Neural cell (in vitro differentiated cells): Measurements from ENCODE around the gene SMCHD1. TPM values are rescaled to one million over a fixed set of nuclear protein-coding genes. Genes with fewer than 3 reads are reported as not detected.

Experiments
- H2AFZ ChIP-seq: fragments of 200-600, 300-800 bp; sonication (generic), shearing (Covaris generic); 2 replicates; pipeline ENCODE4 v1.6.0; 2014; ENCODE audit warnings: low read depth, mild to moderate bottlenecking, antibody characterized with exemption, low read length, moderate library complexity
- H3F3A ChIP-seq: fragments of 200-600 bp; shearing (Covaris generic); 2 replicates; pipeline ENCODE4 v1.6.1; 2016; ENCODE audit warnings: mild to moderate bottlenecking, moderate library complexity, mixed read lengths, antibody characterized with exemption, low read length; ENCODE audit not compliant: insufficient read depth, poor library complexity, severe bottlenecking
- H3K27ac ChIP-seq: fragments of 200-600, 300-800 bp; sonication (generic), shearing (Covaris generic); 2 replicates; pipeline ENCODE4 v1.5.1; 2014; ENCODE audit warnings: mild to moderate bottlenecking, low read length, moderate library complexity
- H3K27me3 ChIP-seq: fragments of 300-800, 200-600 bp; sonication (generic), shearing (Covaris generic); 2 replicates; pipeline ENCODE4 v1.6.0; 2014; ENCODE audit warnings: mild to moderate bottlenecking, low read depth, low read length, moderate library complexity; ENCODE audit not compliant: insufficient read depth
- H3K36me3 ChIP-seq: fragments of 300-800, 200-600 bp; sonication (generic), shearing (Covaris generic); 2 replicates; pipeline ENCODE4 v1.5.1; 2014; ENCODE audit warnings: mild to moderate bottlenecking, antibody characterized with exemption, low read length, moderate library complexity; ENCODE audit not compliant: insufficient read depth
- H3K4me2 ChIP-seq: fragments of 300-800, 200-600 bp; sonication (generic), shearing (Covaris generic); 2 replicates; pipeline ENCODE4 v1.6.0; 2014; ENCODE audit warnings: mild to moderate bottlenecking, low read length
- H3K4me3 ChIP-seq: fragments of 300-800, 200-600 bp; sonication (generic), shearing (Covaris generic); 2 replicates; pipeline ENCODE4 v1.5.1; 2014; ENCODE audit warnings: mild to moderate bottlenecking, low read length, moderate library complexity
- H3K79me2 ChIP-seq: fragments of 200-600 bp; shearing (Covaris generic); replicated peaks from 2 replicates; pipeline ENCODE4 v1.6.0; 2014; ENCODE audit warnings: mild to moderate bottlenecking, low read length, moderate library complexity; ENCODE audit not compliant: insufficient read depth
- H3K9ac ChIP-seq: fragments of 300-800, 200-600 bp; sonication (generic), shearing (Covaris generic); 2 replicates; pipeline ENCODE4 v1.6.1; 2016; ENCODE audit warnings: mild to moderate bottlenecking, low read length, mixed read lengths
- H3K9me2 ChIP-seq: fragments of 200-600 bp; shearing (Covaris generic); 2 replicates; pipeline ENCODE4 v1.6.1; 2016; ENCODE audit warnings: mild to moderate bottlenecking, low read length, mixed read lengths; ENCODE audit not compliant: insufficient read depth
- H3K9me3 ChIP-seq: fragments of 200-600, 300-800 bp; sonication (generic), shearing (Covaris generic); 2 replicates; pipeline ENCODE4 v1.6.1; 2016; ENCODE audit warnings: mild to moderate bottlenecking, mixed run types, low read length, moderate library complexity, mixed read lengths
- H4K20me1 ChIP-seq: fragments of 200-600 bp; shearing (Covaris generic); 2 replicates; pipeline ENCODE4 v1.6.1; 2016; ENCODE audit warnings: mild to moderate bottlenecking, mixed run types; ENCODE audit not compliant: insufficient read depth
- EP300 ChIP-seq: fragments of 450-650 bp; conservative IDR thresholded peaks from 2 replicates; pipeline ENCODE4 v1.6.1; 2014; ENCODE audit warnings: antibody characterized with exemption, mild to moderate bottlenecking, moderate library complexity; ENCODE audit not compliant: poor library complexity, severe bottlenecking
- EZH2 ChIP-seq: fragments of 200-600, 300-800 bp; shearing (Covaris generic), sonication (generic); IDR thresholded peaks from 2 replicates; pipeline ENCODE4 v1.6.1; 2014; ENCODE audit warnings: antibody characterized with exemption, low read length, borderline replicate concordance, mild to moderate bottlenecking; ENCODE audit not compliant: insufficient read depth, poor library complexity, severe bottlenecking
- MXI1 ChIP-seq: fragments of 450-650 bp; conservative IDR thresholded peaks from 2 replicates; pipeline ENCODE4 v1.6.1; 2014; ENCODE audit warnings: antibody characterized with exemption, mild to moderate bottlenecking; ENCODE audit not compliant: poor library complexity, severe bottlenecking
- POLR2AphosphoS5 ChIP-seq: IDR thresholded peaks from 2 replicates; pipeline ENCODE4 v1.6.1; 2012
- RAD21 ChIP-seq: fragments of 450-650 bp; conservative IDR thresholded peaks from 2 replicates; pipeline ENCODE4 v1.6.1; 2014; ENCODE audit warnings: antibody characterized with exemption, mild to moderate bottlenecking, moderate library complexity
- SMC3 ChIP-seq: fragments of 450-650 bp; conservative IDR thresholded peaks from 2 replicates; pipeline ENCODE4 v1.6.1; 2014; ENCODE audit warnings: antibody characterized with exemption, mild to moderate bottlenecking, moderate library complexity; ENCODE audit not compliant: poor library complexity
- TAF1 ChIP-seq: IDR thresholded peaks from 2 replicates; pipeline ENCODE4 v1.6.1; 2012; ENCODE audit warnings: low read depth
- polyA plus RNA-seq: library from polyadenylated mRNA; depleted of rRNA; stranded (reverse); fragments of >200 nt; gene quantifications from 2 replicates; pipeline ENCODE4 v1.2.3, GENCODE V29; 2014
- TF ChIP-seq, protein P1 (sequence below): fragments of 450-650 bp; IDR thresholded peaks from 2 replicates; pipeline ENCODE4 v1.5.1; 2014; ENCODE audit warnings: antibody characterized with exemption, mild to moderate bottlenecking, moderate library complexity; ENCODE audit not compliant: poor library complexity, severe bottlenecking
- TF ChIP-seq, protein P2 (sequence below): IDR thresholded peaks from 2 replicates; pipeline ENCODE4 v1.6.1; 2012; ENCODE audit warnings: borderline replicate concordance

SMCHD1 gene
- polyA plus RNA-seq, 1 donor from 2014 or later = 49.4 TPM

DNA sequence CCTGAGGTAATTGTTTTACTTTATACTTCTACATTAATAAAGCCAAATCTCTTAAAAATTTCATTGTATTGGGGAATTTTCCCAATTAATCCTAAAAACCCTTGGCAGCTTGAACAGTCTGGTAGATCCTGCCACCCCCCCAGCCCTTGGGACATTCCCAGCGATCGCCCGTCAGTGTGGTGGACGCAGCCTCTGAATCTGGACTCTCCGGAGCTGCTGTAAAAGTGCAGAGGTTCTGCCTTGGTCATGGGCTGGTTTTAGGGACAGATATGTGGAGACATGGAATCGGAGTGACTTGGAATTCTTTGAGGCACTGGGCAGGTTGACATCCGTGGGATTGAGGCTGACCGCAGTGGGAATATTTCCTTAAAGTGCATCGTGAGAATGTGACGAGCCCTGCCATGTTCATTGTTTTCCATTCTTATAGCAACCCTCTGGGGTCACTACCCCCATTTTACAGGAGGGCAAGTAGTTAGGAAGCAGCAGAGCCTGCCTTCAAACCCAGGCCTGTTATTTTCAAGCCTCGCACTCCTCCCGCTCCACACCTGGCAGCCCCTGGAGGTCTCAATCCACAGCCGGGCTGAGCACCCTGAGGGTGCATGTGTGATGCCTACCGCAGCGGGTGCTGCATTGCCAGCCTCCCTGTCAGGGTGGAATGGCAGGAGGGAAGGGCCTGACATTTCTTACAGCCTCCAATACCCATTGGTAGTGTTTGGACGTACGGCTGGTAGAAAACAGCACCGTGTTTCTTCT, 197.8 kb downstream of the SMCHD1 start:
- H3K4me2 ChIP-seq = no peak overlapping the region
- no peak overlapping the region for H3K9ac ChIP-seq
- H3F3A ChIP-seq = no peaks in the 10 kb centered on the region
- peaks cover 15% of the 10 kb centered on the region for H3K27me3 ChIP-seq
- no peak overlapping the region for H3K27ac ChIP-seq
- H4K20me1 ChIP-seq = no peaks in the 10 kb centered on the region
- H3K79me2 ChIP-seq = no peaks in the 10 kb centered on the region
- H2AFZ ChIP-seq = no peak overlapping the region
- TF ChIP-seq SMC3 (no peak), MXI1 (no peak), EZH2 (no peak), TAF1 (no peak), RAD21 (no peak), EP300 (no peak)
- TF ChIP-seq, protein P1, sequence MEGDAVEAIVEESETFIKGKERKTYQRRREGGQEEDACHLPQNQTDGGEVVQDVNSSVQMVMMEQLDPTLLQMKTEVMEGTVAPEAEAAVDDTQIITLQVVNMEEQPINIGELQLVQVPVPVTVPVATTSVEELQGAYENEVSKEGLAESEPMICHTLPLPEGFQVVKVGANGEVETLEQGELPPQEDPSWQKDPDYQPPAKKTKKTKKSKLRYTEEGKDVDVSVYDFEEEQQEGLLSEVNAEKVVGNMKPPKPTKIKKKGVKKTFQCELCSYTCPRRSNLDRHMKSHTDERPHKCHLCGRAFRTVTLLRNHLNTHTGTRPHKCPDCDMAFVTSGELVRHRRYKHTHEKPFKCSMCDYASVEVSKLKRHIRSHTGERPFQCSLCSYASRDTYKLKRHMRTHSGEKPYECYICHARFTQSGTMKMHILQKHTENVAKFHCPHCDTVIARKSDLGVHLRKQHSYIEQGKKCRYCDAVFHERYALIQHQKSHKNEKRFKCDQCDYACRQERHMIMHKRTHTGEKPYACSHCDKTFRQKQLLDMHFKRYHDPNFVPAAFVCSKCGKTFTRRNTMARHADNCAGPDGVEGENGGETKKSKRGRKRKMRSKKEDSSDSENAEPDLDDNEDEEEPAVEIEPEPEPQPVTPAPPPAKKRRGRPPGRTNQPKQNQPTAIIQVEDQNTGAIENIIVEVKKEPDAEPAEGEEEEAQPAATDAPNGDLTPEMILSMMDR = no peak
- TF ChIP-seq, protein P2, sequence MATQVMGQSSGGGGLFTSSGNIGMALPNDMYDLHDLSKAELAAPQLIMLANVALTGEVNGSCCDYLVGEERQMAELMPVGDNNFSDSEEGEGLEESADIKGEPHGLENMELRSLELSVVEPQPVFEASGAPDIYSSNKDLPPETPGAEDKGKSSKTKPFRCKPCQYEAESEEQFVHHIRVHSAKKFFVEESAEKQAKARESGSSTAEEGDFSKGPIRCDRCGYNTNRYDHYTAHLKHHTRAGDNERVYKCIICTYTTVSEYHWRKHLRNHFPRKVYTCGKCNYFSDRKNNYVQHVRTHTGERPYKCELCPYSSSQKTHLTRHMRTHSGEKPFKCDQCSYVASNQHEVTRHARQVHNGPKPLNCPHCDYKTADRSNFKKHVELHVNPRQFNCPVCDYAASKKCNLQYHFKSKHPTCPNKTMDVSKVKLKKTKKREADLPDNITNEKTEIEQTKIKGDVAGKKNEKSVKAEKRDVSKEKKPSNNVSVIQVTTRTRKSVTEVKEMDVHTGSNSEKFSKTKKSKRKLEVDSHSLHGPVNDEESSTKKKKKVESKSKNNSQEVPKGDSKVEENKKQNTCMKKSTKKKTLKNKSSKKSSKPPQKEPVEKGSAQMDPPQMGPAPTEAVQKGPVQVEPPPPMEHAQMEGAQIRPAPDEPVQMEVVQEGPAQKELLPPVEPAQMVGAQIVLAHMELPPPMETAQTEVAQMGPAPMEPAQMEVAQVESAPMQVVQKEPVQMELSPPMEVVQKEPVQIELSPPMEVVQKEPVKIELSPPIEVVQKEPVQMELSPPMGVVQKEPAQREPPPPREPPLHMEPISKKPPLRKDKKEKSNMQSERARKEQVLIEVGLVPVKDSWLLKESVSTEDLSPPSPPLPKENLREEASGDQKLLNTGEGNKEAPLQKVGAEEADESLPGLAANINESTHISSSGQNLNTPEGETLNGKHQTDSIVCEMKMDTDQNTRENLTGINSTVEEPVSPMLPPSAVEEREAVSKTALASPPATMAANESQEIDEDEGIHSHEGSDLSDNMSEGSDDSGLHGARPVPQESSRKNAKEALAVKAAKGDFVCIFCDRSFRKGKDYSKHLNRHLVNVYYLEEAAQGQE = no peak
- no peaks in the 10 kb centered on the region for H3K9me3 ChIP-seq
- no peaks in the 10 kb centered on the region for H3K9me2 ChIP-seq
- no peaks in the 10 kb centered on the region for H3K36me3 ChIP-seq
- no peak overlapping the region for H3K4me3 ChIP-seq

DNA sequence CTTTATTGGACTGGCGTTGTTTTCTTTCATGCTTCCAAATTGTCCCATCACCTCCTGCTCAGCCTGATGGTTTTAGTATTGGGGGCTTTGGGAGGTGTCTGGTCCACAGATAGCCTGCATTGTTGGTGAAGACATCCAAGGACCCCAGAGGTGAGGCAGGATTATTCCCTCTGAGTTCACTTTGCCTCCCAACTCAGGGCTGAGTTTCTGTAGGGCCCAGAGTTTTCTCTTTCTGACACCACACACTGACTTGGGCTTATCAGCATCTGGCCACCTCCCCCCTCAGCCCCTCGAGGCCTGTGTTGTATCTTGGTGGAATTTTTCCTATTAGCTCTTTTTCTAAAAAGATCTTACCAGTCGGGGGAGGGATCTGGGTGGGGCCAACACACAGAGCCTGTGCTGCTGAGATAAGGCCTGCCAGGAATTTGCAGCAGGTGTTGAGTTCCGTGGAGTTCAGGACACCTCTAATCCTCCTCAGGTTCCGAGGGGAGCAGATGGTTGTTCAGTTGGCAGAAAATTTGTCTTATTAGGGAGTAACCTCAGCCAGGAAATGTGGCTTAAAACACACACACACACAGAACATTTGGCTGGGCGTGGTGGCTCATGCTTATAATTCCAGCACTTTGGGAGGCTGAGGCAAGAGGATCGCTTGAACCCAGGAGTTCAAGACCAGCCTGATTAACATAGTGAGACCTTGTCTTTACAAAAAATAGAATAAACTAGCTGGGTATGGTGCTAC, 198.6 kb downstream of the SMCHD1 start:
- no peak for TF ChIP-seq POLR2AphosphoS5
- TF ChIP-seq, protein P2 = no peak
- TF ChIP-seq SMC3 = no peak
- Histone ChIP-seq H3K9ac (no peak overlapping the region), H3K36me3 (no peaks in the 10 kb centered on the region), H3K4me3 (no peak overlapping the region), H3K79me2 (no peaks in the 10 kb centered on the region), H3K9me3 (no peaks in the 10 kb centered on the region), H3K4me2 (no peak overlapping the region), H3K9me2 (no peaks in the 10 kb centered on the region), H3K27ac (no peak overlapping the region), H3F3A (no peaks in the 10 kb centered on the region), H2AFZ (no peak overlapping the region), H3K27me3 (peaks cover 7% of the 10 kb centered on the region), H4K20me1 (no peaks in the 10 kb centered on the region)
